T-helper 1 cell treated with Interleukin-12 subunit alpha and Interleukin-12 subunit beta and Interleukin-4 antibody, amounts not matched to agents 30 ng/mL and 1 ng/mL, for 36 hours (primary cell): ENCODE data around the gene EXD2. TPM values are rescaled to one million over a fixed set of nuclear protein-coding genes. Genes with fewer than 3 reads are reported as not detected.
"Not testable (repeated sequence)": the region's sequence is repeated elsewhere in the genome, so short reads cannot be mapped to it uniquely, and the experiment has no call there.

Experiments used
- intact Hi-C: fragments of 100-400 bp; cut with micrococcal nuclease; formaldehyde crosslinking; loops from one replicate; pipeline ENCODE4 v1.15.1; 2024
- total RNA-seq: library from RNA; stranded (reverse); gene quantifications from 2 replicates; pipeline ENCODE4 v1.2.3, GENCODE V29; 2022

The EXD2 gene
- total RNA-seq, 1 donor from 2014 or later: 6.1 TPM

GRCh38 chr14:69274321-69274720 lies 83.0 kb downstream of the EXD2 start:
- intact Hi-C loops: no loop called here

GRCh38 chr14:69275331-69275730 lies 84.0 kb downstream of the EXD2 start:
- intact Hi-C loops: no loop called here

DNA sequence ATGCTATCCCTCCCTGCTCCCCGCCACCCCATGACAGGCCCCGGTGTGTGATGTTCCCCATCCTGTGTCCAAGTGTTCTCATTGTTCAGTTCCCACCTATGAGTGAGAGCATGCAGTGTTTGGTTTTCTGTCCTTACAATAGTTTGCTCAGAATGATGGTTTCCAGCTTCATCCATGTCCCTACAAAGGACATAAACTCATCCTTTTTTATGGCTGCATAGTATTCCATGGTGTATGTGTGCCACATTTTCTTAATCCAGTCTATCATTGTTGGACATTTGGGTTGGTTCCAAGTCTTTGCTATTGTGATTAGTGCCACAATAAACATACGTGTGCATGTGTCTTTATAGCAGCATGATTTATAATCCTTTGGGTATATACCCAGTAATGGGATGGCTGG lies 86.1 kb downstream of the EXD2 start:
- intact Hi-C loops: not testable (repeated sequence)

DNA sequence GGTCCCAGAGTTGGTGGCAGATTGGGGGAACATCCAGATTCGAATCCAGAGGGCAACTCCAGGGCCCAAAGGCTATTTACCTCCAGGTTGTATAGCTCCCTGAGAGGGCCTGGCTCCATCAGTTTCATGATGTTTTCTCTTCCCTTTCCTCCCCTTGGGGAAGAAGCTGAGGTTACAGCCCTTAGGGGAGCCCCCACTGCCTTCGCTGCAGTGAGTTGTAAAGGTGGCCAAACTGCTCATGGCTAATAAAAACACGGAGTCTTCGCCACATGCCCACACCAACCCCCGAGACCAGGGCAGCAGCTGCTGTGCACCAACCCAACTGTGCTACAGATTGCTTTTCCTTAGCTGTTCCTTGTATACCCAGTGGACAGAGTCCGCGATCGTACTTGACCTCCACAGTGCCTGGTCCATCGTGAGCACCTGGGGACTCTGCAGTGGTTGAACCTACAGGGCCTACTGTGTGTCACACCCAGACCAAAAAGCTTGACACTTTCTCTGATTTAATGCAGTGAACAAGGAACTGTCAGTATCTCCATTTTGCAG lies 89.5 kb downstream of the EXD2 start:
- intact Hi-C loops: no loop called here

DNA sequence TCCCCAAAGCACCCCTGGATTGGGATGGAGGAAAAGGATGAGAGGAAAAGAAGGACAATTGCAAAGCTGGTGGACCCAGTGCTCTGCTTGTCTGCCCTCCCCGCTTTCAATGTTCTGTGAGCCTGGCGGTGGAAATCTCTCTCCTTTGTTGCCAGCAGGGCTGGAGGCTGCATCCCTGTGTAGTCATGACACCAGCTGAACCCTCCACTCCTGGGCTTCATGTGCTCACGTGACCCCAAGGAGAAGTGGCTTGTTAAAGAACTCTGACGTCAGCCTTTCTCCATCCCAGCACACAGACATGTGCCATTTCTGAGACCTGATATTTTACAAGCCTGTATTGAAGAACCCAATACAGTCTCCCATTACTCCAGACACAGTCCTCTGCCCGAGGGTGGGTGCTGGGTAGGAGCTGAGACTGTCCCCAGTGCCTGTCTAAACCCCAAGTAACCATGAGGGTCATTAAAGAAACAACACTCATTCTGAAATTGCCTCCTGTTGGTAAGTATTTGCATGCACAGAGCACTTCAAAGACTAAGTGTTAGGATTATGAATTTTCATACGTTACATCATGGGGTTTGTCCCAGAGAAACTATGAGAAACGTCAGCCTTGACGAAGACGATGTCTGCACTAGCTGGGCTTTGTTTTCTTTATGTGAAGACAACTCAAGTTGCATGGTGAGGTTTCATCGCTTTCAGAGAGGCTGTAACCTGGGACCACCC lies 90.3 kb downstream of the EXD2 start:
- intact Hi-C loops: no loop called here

- intact Hi-C loops: no loop called here
These were observed 91.2 kb downstream of the EXD2 start for GRCh38 chr14:69282448-69282847.

DNA sequence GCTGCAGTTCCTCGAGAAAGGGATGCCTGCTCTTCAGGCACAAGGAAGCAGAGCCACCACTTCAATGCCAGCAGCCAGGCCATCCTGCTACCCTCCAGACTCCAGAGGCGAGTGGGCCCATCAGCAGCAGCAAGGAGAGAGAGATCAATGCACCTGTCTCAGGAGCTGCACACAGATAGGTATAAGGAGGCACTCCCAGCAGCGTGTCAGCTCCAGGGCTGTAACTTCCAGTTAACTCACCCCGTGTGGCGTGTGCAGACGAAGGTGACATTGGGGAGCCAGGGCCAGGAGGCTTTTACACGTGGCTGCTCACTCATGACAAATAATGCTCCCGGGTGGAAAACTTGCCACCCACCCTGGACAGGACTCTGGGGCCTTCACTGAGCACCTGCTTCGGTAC lies 92.9 kb downstream of the EXD2 start:
- intact Hi-C loops: no loop called here

- intact Hi-C loops: no loop called here
These were observed 94.5 kb downstream of the EXD2 start for GRCh38 chr14:69285661-69286255.

GRCh38 chr14:69287098-69288010 lies 96.1 kb downstream of the EXD2 start:
- intact Hi-C loops: no loop called here

GRCh38 chr14:69288011-69288771 lies 96.9 kb downstream of the EXD2 start:
- intact Hi-C loops: no loop called here

- intact Hi-C loops: no loop called here
These were observed 97.8 kb downstream of the EXD2 start for GRCh38 chr14:69288956-69289705.

GRCh38 chr14:69289811-69290520 lies 98.7 kb downstream of the EXD2 start:
- intact Hi-C loops: no loop called here

- intact Hi-C loops: not testable (repeated sequence)
These were observed 99.6 kb downstream of the EXD2 start for GRCh38 chr14:69290881-69291280.

DNA sequence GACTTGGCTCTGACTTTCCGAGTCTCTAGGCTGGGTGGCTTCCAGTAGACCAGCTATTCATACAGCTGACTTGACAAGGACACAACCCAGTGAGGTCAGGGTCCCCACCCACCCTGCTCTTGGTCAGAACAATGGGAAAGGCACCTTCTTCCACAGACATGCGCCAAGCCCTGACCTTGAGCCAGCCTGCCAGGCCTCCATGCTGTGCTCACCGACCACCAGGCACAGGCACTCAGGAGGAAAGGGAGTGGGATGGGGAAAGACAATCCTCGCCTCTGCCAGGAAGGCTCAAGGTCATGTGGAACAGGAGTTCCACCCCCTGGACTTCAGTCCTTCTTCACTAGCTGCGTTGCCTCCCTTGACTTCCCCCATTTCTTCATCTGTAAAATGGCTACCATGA lies 100.1 kb downstream of the EXD2 start:
- intact Hi-C loops: no loop called here

- intact Hi-C loops: no loop called here
These were observed 100.7 kb downstream of the EXD2 start for GRCh38 chr14:69291891-69292561.
